Neural crest cell (in vitro differentiated cells): ENCODE data around the gene DNAJA1. TPM values are rescaled to one million over a fixed set of nuclear protein-coding genes. Genes with fewer than 3 reads are reported as not detected.

Experiments
- DNase-seq: peaks from one replicate; pipeline ENCODE4 v3.0.0; 2021; ENCODE audit warnings: low read depth, mixed read lengths, low spot score
- H3K27ac Mint-ChIP-seq: one replicate; pipeline ENCODE4 v1.8.0; 2021; ENCODE audit warnings: mild to moderate bottlenecking, mixed read lengths; ENCODE audit not compliant: unreplicated experiment
- H3K27me3 Mint-ChIP-seq: 2 replicates; pipeline ENCODE4 v1.8.0; 2021; ENCODE audit warnings: low read depth, mild to moderate bottlenecking, mixed read lengths
- H3K36me3 Mint-ChIP-seq: 2 replicates; pipeline ENCODE4 v1.8.0; 2021; ENCODE audit warnings: low read depth, mild to moderate bottlenecking, mixed read lengths
- H3K4me1 Mint-ChIP-seq: 2 replicates; pipeline ENCODE4 v1.8.0; 2021; ENCODE audit warnings: mixed read lengths
- H3K4me3 Mint-ChIP-seq: one replicate; pipeline ENCODE4 v1.8.0; 2021; ENCODE audit warnings: mild to moderate bottlenecking, mixed read lengths
- H3K9me3 Mint-ChIP-seq: 2 replicates; pipeline ENCODE4 v1.8.0; 2021; ENCODE audit warnings: mixed read lengths
- total RNA-seq: library from RNA; stranded (reverse); gene quantifications from 2 replicates; pipeline ENCODE4 v1.2.1, GENCODE V29; 2021
- TF ChIP-seq, protein P1 (sequence below): fragments of 200-600 bp; sonication (generic); conservative IDR thresholded peaks from 2 replicates; pipeline ENCODE4 v1.5.0; 2021; ENCODE audit warnings: antibody characterized with exemption, mild to moderate bottlenecking

DNAJA1 gene
- total RNA-seq, 1 donor from 2014 or later: 252 TPM

DNA sequence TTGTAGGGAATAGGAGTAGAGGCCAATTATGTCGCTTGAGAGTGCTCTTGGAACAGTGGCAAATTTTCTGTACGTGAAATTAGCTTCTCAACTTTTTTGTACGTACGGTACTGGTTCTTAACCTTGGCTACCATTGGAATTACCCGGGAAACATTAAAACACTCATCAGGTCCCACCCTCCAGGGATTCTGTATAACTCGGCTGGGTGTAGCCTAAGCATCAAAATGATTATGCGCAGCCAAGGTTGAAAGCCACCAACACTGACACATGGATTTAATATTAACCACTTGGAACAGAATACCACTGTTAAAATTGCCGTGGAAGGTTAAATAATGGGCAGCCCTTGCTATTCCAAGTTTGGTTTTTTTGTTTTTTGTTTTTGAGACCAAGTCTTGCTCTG is 17.4 kb downstream of the DNAJA1 start:
- H3K9me3 Mint-ChIP-seq: no peaks in the 10 kb centered on the region
- no peaks in the 10 kb centered on the region for H3K27me3 Mint-ChIP-seq
- TF ChIP-seq, protein P1, sequence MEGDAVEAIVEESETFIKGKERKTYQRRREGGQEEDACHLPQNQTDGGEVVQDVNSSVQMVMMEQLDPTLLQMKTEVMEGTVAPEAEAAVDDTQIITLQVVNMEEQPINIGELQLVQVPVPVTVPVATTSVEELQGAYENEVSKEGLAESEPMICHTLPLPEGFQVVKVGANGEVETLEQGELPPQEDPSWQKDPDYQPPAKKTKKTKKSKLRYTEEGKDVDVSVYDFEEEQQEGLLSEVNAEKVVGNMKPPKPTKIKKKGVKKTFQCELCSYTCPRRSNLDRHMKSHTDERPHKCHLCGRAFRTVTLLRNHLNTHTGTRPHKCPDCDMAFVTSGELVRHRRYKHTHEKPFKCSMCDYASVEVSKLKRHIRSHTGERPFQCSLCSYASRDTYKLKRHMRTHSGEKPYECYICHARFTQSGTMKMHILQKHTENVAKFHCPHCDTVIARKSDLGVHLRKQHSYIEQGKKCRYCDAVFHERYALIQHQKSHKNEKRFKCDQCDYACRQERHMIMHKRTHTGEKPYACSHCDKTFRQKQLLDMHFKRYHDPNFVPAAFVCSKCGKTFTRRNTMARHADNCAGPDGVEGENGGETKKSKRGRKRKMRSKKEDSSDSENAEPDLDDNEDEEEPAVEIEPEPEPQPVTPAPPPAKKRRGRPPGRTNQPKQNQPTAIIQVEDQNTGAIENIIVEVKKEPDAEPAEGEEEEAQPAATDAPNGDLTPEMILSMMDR: no peak
- H3K4me3 Mint-ChIP-seq: peak overlapping the region; percentile 88
- peaks cover 10% of the 10 kb centered on the region for H3K36me3 Mint-ChIP-seq
- no peak overlapping the region for H3K27ac Mint-ChIP-seq
- H3K4me1 Mint-ChIP-seq: peaks cover 21% of the 10 kb centered on the region
- no peak for DNase-seq

DNA sequence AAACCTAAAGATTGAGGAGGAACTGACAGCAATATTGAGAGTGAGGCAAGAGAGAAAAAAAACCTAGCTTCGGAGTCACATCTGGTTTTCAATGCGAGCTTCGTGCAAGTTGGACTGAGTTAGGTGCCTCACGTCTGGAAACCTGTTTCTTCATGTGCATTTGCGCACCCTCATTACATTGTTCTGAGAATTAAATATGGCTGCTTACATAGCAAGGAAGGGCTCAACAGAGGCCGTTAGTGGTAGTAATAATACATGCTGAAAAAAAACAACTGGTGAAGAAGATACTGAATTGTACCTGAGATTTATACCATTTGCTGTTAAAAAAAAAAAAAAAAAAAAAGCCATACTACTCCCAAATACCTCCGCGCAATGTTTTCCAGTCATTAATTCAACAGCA is 18.6 kb downstream of the DNAJA1 start:
- Mint-ChIP-seq H3K4me3 (peak overlapping the region; percentile 88), H3K36me3 (peaks cover 13% of the 10 kb centered on the region), H3K9me3 (no peaks in the 10 kb centered on the region), H3K27me3 (no peaks in the 10 kb centered on the region), H3K27ac (peak overlapping the region; percentile 88), H3K4me1 (peaks cover 21% of the 10 kb centered on the region)
- DNase-seq: no peak
- TF ChIP-seq, protein P1: no peak

DNA sequence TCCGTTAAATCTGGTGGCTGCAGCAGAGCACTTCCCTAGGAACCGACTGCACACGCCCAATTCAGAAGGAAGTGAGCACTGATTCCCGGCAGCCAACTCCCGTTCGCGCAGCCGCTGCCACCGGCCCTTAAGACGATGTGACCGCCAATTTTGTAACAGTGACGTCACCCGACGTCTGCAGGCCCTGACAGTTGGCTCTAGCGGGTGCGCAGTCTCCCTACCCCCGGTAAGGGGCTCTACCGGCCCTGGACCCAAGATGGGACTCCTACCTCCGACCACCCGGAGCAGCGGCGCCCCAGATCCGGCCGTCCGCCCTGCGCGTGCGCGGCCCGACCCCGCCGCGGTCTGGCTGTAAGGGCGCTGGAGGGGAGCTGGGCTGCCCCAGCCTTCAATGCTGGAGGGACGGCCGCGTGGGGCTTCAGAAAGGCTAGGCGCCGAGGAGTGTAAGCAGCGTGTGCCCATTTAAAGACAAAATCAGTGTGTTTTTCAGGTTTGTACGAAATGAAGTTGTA is 19.1 kb downstream of the DNAJA1 start:
- TF ChIP-seq, protein P1: no peak
- Mint-ChIP-seq H3K9me3 (no peaks in the 10 kb centered on the region), H3K4me1 (peaks cover 21% of the 10 kb centered on the region), H3K36me3 (peaks cover 10% of the 10 kb centered on the region), H3K4me3 (peak overlapping the region; percentile 88), H3K27me3 (no peaks in the 10 kb centered on the region), H3K27ac (peak overlapping the region; percentile 88)
- peak; percentile 68 for DNase-seq

DNA sequence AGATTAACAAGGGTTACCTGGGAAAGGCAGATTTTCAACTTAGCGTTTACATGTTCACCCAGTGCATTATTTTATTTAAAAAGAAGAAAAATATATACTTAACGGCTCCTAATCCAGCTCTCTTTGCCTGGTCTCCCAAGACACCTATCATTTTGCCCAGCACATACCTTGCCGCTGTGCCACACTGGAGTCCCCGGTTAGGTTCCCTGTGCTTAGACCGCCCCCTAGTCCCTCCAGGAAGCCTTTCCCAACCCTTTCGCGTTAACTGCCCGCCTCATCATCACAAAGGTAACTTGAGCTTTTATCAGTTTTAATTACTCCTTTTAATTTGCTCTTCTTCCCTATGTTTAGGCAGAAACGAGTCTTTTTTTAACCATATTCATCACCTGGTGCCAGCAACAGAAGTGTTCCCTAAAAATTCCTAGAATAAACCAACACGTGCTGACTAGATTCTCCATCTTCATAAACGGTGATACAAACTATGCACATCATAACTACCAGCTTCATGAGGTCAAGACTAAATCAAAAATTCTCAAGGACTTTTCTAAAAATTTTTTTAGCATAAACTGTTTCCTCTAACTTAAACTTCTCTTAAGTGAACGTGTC is 19.7 kb downstream of the DNAJA1 start:
- Mint-ChIP-seq H3K4me3 (peak overlapping the region; percentile 88), H3K36me3 (peaks cover 9% of the 10 kb centered on the region), H3K27me3 (no peaks in the 10 kb centered on the region), H3K9me3 (no peaks in the 10 kb centered on the region), H3K4me1 (peaks cover 21% of the 10 kb centered on the region), H3K27ac (peak overlapping the region; percentile 16)
- TF ChIP-seq, protein P1: no peak
- no peak for DNase-seq

DNA sequence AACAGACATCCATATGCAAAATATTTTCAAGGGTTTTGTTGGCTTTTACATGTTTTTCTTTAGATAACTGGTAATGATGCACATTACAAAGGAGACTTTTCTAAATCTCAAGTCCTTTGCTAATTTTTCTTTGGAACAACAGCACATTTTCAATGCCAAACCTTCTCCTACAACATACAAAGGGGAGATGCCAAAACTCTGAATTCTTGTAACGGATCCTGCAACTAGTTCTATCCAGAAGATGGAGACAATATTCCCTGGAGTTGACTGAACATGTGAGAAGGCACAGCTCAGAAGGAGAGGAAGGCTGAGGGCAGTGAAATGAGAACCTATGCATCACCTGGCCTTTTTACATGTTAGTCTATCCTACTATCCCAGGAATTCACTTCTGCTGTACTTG is 21.0 kb downstream of the DNAJA1 start:
- Mint-ChIP-seq H3K4me3 (no peak overlapping the region), H3K9me3 (no peaks in the 10 kb centered on the region), H3K27ac (no peak overlapping the region), H3K27me3 (no peaks in the 10 kb centered on the region), H3K4me1 (peaks cover 21% of the 10 kb centered on the region), H3K36me3 (peaks cover 9% of the 10 kb centered on the region)
- TF ChIP-seq, protein P1: no peak
- DNase-seq: no peak
